ENCODE measurements around the gene GLIS1. TPM values are rescaled to one million over a fixed set of nuclear protein-coding genes. Genes with fewer than 3 reads are reported as not detected.

The GLIS1 gene
- total and polyA plus RNA-seq, 10 of the 15 experiments (the other 5 are each of a cell fraction or from before 2014, with no cell fraction given), result not detected

- TF ChIP-seq REST (IDR thresholded peaks at IDR 0.05; ENCODE audit: low read depth, low read length) (no peak), ZZZ3 (IDR thresholded peaks at IDR 0.05; ENCODE audit: control insufficient read depth, insufficient read length, low read depth) (no peak), ZNF217 (IDR thresholded peaks at IDR 0.05) (no peak), MTA2 (IDR thresholded peaks at IDR 0.05; ENCODE audit: low read depth) (no peak)
These were observed 270.6 kb downstream of the GLIS1 start (continued) for GRCh38 chr1:53468374-53468773.

GRCh38 chr1:53467391-53467790 lies 271.6 kb downstream of the GLIS1 start:
- Histone ChIP-seq H3K27me3 (replicated peaks in 1 of 2; ENCODE audit: control insufficient read depth in 2 of 2, insufficient read depth in 2 of 2, low read length in 1 of 2) (no peaks in the 10 kb centered on the region; a peak in 1 of 4 replicates), H3K4me1 (ENCODE audit: control insufficient read depth, insufficient read depth, low read length) (no peaks in the 10 kb centered on the region; the same call in 1 of the 2 replicates), H4K20me1 (ENCODE audit: control insufficient read depth, insufficient read depth) (no peaks in the 10 kb centered on the region), H3K9ac (ENCODE audit: control insufficient read depth, insufficient read depth, low read length) (no peak overlapping the region), H3K79me2 (ENCODE audit: control insufficient read depth, insufficient read depth, low read length) (no peaks in the 10 kb centered on the region), H2AFZ (ENCODE audit: control insufficient read depth, low read depth, low read length) (no peak overlapping the region), H3K27ac (ENCODE audit: control insufficient read depth, insufficient read depth) (no peak overlapping the region), H3K4me2 (ENCODE audit: control insufficient read depth, insufficient read depth) (no peak overlapping the region), H3K9me3 (replicated peaks; ENCODE audit: control insufficient read depth, insufficient read depth, low read length) (no peaks in the 10 kb centered on the region), H3K36me3 (ENCODE audit: control insufficient read depth in 2 of 2, insufficient read depth in 2 of 2, low read length in 1 of 2) (no peaks in the 10 kb centered on the region), H3K4me3 (no peak overlapping the region)
- ChIA-PET CTCF (interaction anchor here (1.7 kb wide), 1 partner anchor 23 kb away, joined by 5 read pairs; no protein-coding TSS in a partner anchor), RAD21 (ENCODE audit: unreplicated experiment) (no interaction called here), SMC1A (ENCODE audit: uncharacterized antibody, unreplicated experiment) (no interaction called here), POLR2A (no interaction called here)
- no TSS peak for BruUV-seq (replicated peaks)
- DNase-seq (ENCODE audit: low read depth, low spot score) (no peak), ATAC-seq (no peak), FAIRE-seq (no peak)
- intact Hi-C loops (cut with micrococcal nuclease; ENCODE audit: unreplicated experiment) (no loop called here), in situ Hi-C loops (cut with MboI) (no loop called here)
- TF ChIP-seq BCL11A (IDR thresholded peaks at IDR 0.05; ENCODE audit: low read depth, low read length) (no peak), MEF2B (IDR thresholded peaks at IDR 0.05; ENCODE audit: partially characterized antibody, poor library complexity, severe bottlenecking) (peak; percentile 65)

Measured in GM12878 (cell line).